H9 (cell line): ENCODE data around the gene IFI27L1. TPM values are rescaled to one million over a fixed set of nuclear protein-coding genes. Genes with fewer than 3 reads are reported as not detected.

ENCODE experiments used
- DNase-seq: peaks from one replicate; pipeline ENCODE4 v3.0.0-alpha.2; 2017
- H2AFZ ChIP-seq: one replicate; pipeline ENCODE4 v1.6.1; 2013; ENCODE audit warnings: mild to moderate bottlenecking, low read length, control low read depth, moderate library complexity
- H2AK5ac ChIP-seq: 2 replicates; pipeline ENCODE4 v1.6.1; 2013; ENCODE audit warnings: low read length, control low read depth, mixed read lengths; ENCODE audit not compliant: insufficient read length
- H2BK120ac ChIP-seq: one replicate; pipeline ENCODE4 v1.6.1; 2013; ENCODE audit warnings: low read depth, mild to moderate bottlenecking, low read length, control low read depth, inconsistent platforms; ENCODE audit not compliant: poor library complexity, severe bottlenecking
- H2BK12ac ChIP-seq: 2 replicates; pipeline ENCODE4 v1.6.1; 2013; ENCODE audit warnings: low read length, control low read depth, mixed read lengths, low read depth; ENCODE audit not compliant: insufficient read length
- H2BK15ac ChIP-seq: 2 replicates; pipeline ENCODE4 v1.6.1; 2013; ENCODE audit warnings: low read depth, low read length, control low read depth
- H2BK20ac ChIP-seq: one replicate; pipeline ENCODE4 v1.6.1; 2013; ENCODE audit warnings: low read depth, mild to moderate bottlenecking, low read length, control low read depth, inconsistent platforms; ENCODE audit not compliant: poor library complexity, severe bottlenecking
- H2BK5ac ChIP-seq: 2 replicates; pipeline ENCODE4 v1.6.1; 2013; ENCODE audit warnings: low read length, control low read depth, mixed read lengths; ENCODE audit not compliant: insufficient read length
- H3K14ac ChIP-seq: 2 replicates; pipeline ENCODE4 v1.6.1; 2013; ENCODE audit warnings: low read length, control low read depth; ENCODE audit not compliant: insufficient read depth
- H3K18ac ChIP-seq: 2 replicates; pipeline ENCODE4 v1.6.1; 2013; ENCODE audit warnings: low read depth, mild to moderate bottlenecking, mixed read lengths, low read length, control low read depth; ENCODE audit not compliant: insufficient read length
- H3K23ac ChIP-seq: 2 replicates; pipeline ENCODE4 v1.6.1; 2013; ENCODE audit warnings: low read length, control low read depth, mixed read lengths, low read depth; ENCODE audit not compliant: insufficient read length
- H3K23me2 ChIP-seq: 2 replicates; pipeline ENCODE4 v1.6.1; 2013; ENCODE audit warnings: low read depth, mild to moderate bottlenecking, mixed read lengths, low read length, control low read depth; ENCODE audit not compliant: insufficient read length, poor library complexity, severe bottlenecking
- H3K27ac ChIP-seq: 2 replicates; pipeline ENCODE4 v1.5.1; 2013; ENCODE audit warnings: low read length, control low read depth, mixed read lengths, low read depth; ENCODE audit not compliant: insufficient read length
- H3K27me3 ChIP-seq: 2 replicates; pipeline ENCODE4 v1.6.1; 2013; ENCODE audit warnings: low read length, control low read depth, inconsistent platforms; ENCODE audit not compliant: insufficient read depth
- H3K4ac ChIP-seq: 2 replicates; pipeline ENCODE4 v1.6.1; 2013; ENCODE audit warnings: low read depth, mild to moderate bottlenecking, control low read depth, inconsistent platforms, low read length, moderate library complexity
- H3K4me1 ChIP-seq: 2 replicates; pipeline ENCODE4 v1.6.1; 2013; ENCODE audit warnings: low read length, control low read depth, inconsistent platforms; ENCODE audit not compliant: insufficient read depth
- H3K4me2 ChIP-seq: 2 replicates; pipeline ENCODE4 v1.6.1; 2013; ENCODE audit warnings: low read length, control low read depth, mixed read lengths; ENCODE audit not compliant: insufficient read length, insufficient read depth
- H3K56ac ChIP-seq: 2 replicates; pipeline ENCODE4 v1.6.1; 2013; ENCODE audit warnings: low read depth, mild to moderate bottlenecking, mixed read lengths, low read length, control low read depth; ENCODE audit not compliant: insufficient read length
- H3K79me1 ChIP-seq: 2 replicates; pipeline ENCODE4 v1.6.1; 2013; ENCODE audit warnings: low read depth, mild to moderate bottlenecking, moderate library complexity, low read length, control low read depth, inconsistent platforms; ENCODE audit not compliant: insufficient read depth, poor library complexity, severe bottlenecking
- H3K79me2 ChIP-seq: 2 replicates; pipeline ENCODE4 v1.6.1; 2013; ENCODE audit warnings: low read length, control low read depth, inconsistent platforms; ENCODE audit not compliant: insufficient read depth
- H3K9ac ChIP-seq: 2 replicates; pipeline ENCODE4 v1.6.1; 2013; ENCODE audit warnings: low read length, control low read depth, mixed read lengths; ENCODE audit not compliant: insufficient read length; ENCODE audit errors: extremely low read depth
- H3K9me3 ChIP-seq: one replicate; pipeline ENCODE4 v1.6.1; 2013; ENCODE audit warnings: low read depth, low read length, inconsistent platforms; ENCODE audit not compliant: control insufficient read depth
- H3T11ph ChIP-seq: one replicate; pipeline ENCODE4 v1.6.1; 2013; ENCODE audit warnings: mild to moderate bottlenecking, low read length, control low read depth, inconsistent platforms
- H4K20me1 ChIP-seq: one replicate; pipeline ENCODE4 v1.6.1; 2013; ENCODE audit not compliant: control insufficient read depth, insufficient read length, insufficient read depth
- H4K5ac ChIP-seq: 2 replicates; pipeline ENCODE4 v1.6.1; 2013; ENCODE audit warnings: low read depth, mild to moderate bottlenecking, mixed read lengths, low read length, control low read depth; ENCODE audit not compliant: insufficient read length
- H4K8ac ChIP-seq: replicated peaks from 2 replicates; pipeline ENCODE4 v1.6.1; 2013; ENCODE audit warnings: low read length, control low read depth, mixed read lengths, low read depth; ENCODE audit not compliant: insufficient read length
- H4K91ac ChIP-seq: 2 replicates; pipeline ENCODE4 v1.6.1; 2013; ENCODE audit warnings: low read depth, mild to moderate bottlenecking, moderate library complexity, mixed read lengths, low read length, control low read depth; ENCODE audit not compliant: insufficient read length
- H3K27ac Mint-ChIP-seq, 3 experiments: 2 replicates in 2 of 3; 3 replicates in 1 of 3; pipeline ENCODE4 v1.8.0; 2020 to 2021; ENCODE audit warnings: mixed read lengths in 3 of 3, mild to moderate bottlenecking in 1 of 3, moderate library complexity in 1 of 3
- H3K27me3 Mint-ChIP-seq: 2 replicates; pipeline ENCODE4 v1.8.0; 2021; ENCODE audit warnings: low read depth, mild to moderate bottlenecking, moderate library complexity, mixed read lengths
- H3K36me3 Mint-ChIP-seq, 3 experiments: 2 replicates in 2 of 3; 3 replicates in 1 of 3; pipeline ENCODE4 v1.8.0; 2020 to 2021; ENCODE audit warnings: low read depth in 3 of 3, mixed read lengths in 3 of 3; ENCODE audit not compliant: insufficient read depth in 1 of 3
- H3K4me1 Mint-ChIP-seq, 2 experiments: 2 replicates each; pipeline ENCODE4 v1.8.0; 2020; ENCODE audit warnings: mixed read lengths in 2 of 2
- H3K4me3 Mint-ChIP-seq, 2 experiments: 2 replicates in 1 of 2; 3 replicates in 1 of 2; pipeline ENCODE4 v1.8.0; 2020 to 2021; ENCODE audit warnings: mild to moderate bottlenecking in 2 of 2, mixed read lengths in 2 of 2, moderate library complexity in 1 of 2
- H3K9me3 Mint-ChIP-seq, 2 experiments: 2 replicates in 1 of 2; 3 replicates in 1 of 2; pipeline ENCODE4 v1.8.0; 2020; ENCODE audit warnings: mild to moderate bottlenecking in 2 of 2, mixed read lengths in 2 of 2, moderate library complexity in 1 of 2
- CTCF ChIP-seq: fragments of 200-600 bp; sonication (generic); conservative IDR thresholded peaks from 3 replicates; pipeline ENCODE4 v1.8.0; 2021; ENCODE audit warnings: antibody characterized with exemption, mild to moderate bottlenecking
- WGBS: extraction: QIAGEN DNeasy Blood & Tissue Kit; methylation state at CpG from one replicate; pipeline ENCODE4 v1.1.7; 2013; ENCODE audit warnings: missing lambda C conversion rate, low lambda C conversion rate, mixed read lengths; ENCODE audit not compliant: insufficient read length; ENCODE audit errors: extremely low coverage; 5-methylcytosine and 5-hydroxymethylcytosine counted together
- total RNA-seq: library from RNA; stranded (reverse); gene quantifications from 2 replicates; pipeline ENCODE4 v1.2.1, GENCODE V29; 2021

The IFI27L1 gene
- total RNA-seq, 1 experiment from 2014 or later, result 27.4 TPM

GRCh38 chr14:94128216-94128839 lies 47.2 kb downstream of the IFI27L1 start:
- no peaks in the 10 kb centered on the region for H3K9me3 ChIP-seq
- H3K4me1 Mint-ChIP-seq, result peaks cover 16% of the 10 kb centered on the region in 2 experiments
- no peak overlapping the region for H2AFZ ChIP-seq
- WGBS, result no CpG with 5 or more reads among the region's 14 CpGs
- DNase-seq, result peak; percentile 26
- H3K56ac ChIP-seq, result no peak overlapping the region
- no peak overlapping the region for H4K5ac ChIP-seq
- no peak overlapping the region for H2BK20ac ChIP-seq
- peak overlapping the region; percentile 63 to 83 for H3K4me3 Mint-ChIP-seq
- H3K27me3 ChIP-seq, result no peaks in the 10 kb centered on the region
- no peak overlapping the region for H2BK12ac ChIP-seq
- no peak overlapping the region for H4K8ac ChIP-seq
- no peak overlapping the region for H3K9ac ChIP-seq
- H2AK5ac ChIP-seq, result no peak overlapping the region
- H2BK5ac ChIP-seq, result no peak overlapping the region
- H4K91ac ChIP-seq, result no peak overlapping the region
- H3K36me3 Mint-ChIP-seq, result no peaks in the 10 kb centered on the region
- no peak overlapping the region for H3K4ac ChIP-seq
- no peak overlapping the region for H3K23ac ChIP-seq
- H2BK120ac ChIP-seq, result no peak overlapping the region
- H2BK15ac ChIP-seq, result no peak overlapping the region
- no peaks in the 10 kb centered on the region for H4K20me1 ChIP-seq
- no peaks in the 10 kb centered on the region for H3K9me3 Mint-ChIP-seq
- TF ChIP-seq CTCF, result no peak
- peaks cover 7% of the 10 kb centered on the region for H3K23me2 ChIP-seq
- no peaks in the 10 kb centered on the region for H3K79me1 ChIP-seq
- H3K14ac ChIP-seq, result no peak overlapping the region
- no peak overlapping the region for H3K27ac Mint-ChIP-seq
- H3K18ac ChIP-seq, result no peak overlapping the region
- H3K4me1 ChIP-seq, result no peaks in the 10 kb centered on the region; the same call in 1 of the 2 replicates
- no peaks in the 10 kb centered on the region; the same call in none of the 2 replicates for H3K27me3 Mint-ChIP-seq
- peak overlapping the region; percentile 79 for H3K4me2 ChIP-seq
- no peaks in the 10 kb centered on the region for H3K79me2 ChIP-seq
- no peak overlapping the region for H3T11ph ChIP-seq
- no peak overlapping the region for H3K27ac ChIP-seq
